ENCODE data around the gene NCOA7.
"Not testable (repeated sequence)": the region's sequence is repeated elsewhere in the genome, so short reads cannot be mapped to it uniquely, and the experiment has no call there.

Gene NCOA7

GRCh38 chr6:125945378-125946141, 154.8 kb downstream of the NCOA7 start:
- no peak for DNase-seq (ENCODE audit: low read depth in 2 of 2)

DNA sequence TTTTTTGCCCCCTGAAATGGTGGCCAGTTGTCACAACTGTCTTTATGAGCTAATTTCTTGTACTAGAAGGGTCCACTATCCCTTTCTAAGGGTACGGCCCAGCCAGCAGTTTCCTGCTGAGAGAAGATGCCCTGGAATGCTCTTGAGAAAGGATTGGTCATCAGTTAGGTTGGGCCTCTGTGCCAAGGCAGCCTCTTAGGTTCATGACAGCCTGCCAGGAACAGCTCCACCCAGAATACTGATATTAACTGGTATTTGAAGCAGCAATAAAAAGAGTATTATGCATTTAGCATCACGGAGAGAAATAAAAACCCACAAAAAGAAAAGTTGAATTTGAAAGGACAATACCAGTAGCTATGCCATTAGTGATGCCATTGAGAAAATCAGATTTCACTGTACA, 156.9 kb downstream of the NCOA7 start:
- no peak for DNase-seq (ENCODE audit: low read depth in 2 of 2)

DNA sequence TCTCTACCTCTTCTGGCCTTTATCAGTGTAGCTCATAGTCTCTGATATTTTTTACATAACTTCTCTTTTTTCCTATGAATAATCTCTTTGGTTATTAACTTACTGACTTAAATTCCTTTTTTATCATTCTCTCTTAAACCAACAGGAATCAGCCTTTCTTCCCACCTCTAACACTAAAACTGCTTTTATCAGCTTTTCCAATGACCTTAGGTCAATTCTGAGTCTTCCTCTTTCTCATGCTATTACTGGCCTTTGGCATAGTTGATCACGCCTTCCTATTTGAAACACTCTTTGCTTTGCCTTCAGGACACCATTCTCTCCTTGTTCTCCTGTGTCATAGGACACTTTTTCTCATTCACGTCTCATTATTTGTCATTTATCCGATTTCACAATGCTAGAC, 157.7 kb downstream of the NCOA7 start:
- DNase-seq (ENCODE audit: low read depth in 2 of 2) = no peak

GRCh38 chr6:125949069-125949468, 158.3 kb downstream of the NCOA7 start:
- DNase-seq (ENCODE audit: low read depth in 2 of 2) = no peak

DNA sequence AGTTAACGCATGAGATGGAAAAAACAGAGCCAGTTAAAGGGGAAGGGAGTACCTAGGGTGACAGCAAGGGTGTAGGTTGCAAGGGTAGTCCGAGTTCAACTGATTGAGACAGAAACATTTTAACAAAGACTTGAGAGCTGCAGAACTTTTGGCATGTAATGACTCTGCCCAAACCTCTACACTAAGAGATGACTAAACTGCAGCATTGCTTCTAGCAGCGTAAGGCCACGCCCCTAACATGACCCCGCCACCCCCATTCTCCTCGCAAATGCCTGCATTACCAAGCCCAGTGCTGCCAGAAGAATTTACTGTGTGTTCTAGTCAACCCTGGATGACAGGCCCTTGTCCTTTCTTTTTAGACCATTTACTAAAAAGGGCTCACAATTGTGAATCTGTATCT, 159.5 kb downstream of the NCOA7 start:
- DNase-seq (ENCODE audit: low read depth in 2 of 2) = no peak

- DNase-seq (ENCODE audit: low read depth in 2 of 2) = not testable (repeated sequence)
Observed at GRCh38 chr6:125950716-125951115, 160.0 kb downstream of the NCOA7 start.

DNA sequence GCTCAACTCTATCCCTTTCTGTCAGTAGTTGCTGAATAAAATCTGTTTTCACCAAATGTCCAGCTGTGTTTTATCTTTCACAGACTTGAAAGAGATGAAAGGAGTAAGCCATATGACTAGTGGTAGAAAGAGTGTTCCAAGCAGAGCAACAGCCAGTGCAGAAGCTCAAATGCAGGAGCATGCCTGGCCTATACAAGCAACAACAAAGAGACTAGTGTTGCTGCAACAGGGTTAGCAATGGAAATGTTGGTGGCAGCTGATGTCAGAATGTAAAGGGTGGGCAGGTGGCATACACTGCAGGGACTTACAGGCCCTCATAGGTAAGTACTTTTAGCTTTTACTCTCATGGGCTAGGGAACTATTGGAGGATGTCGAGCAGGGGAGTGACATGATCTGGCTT, 160.6 kb downstream of the NCOA7 start:
- no peak for DNase-seq (ENCODE audit: low read depth in 2 of 2)

GRCh38 chr6:125952764-125953501, 162.2 kb downstream of the NCOA7 start:
- no peak for DNase-seq (ENCODE audit: low read depth in 2 of 2)

GRCh38 chr6:125953502-125953875, 162.7 kb downstream of the NCOA7 start:
- DNase-seq (ENCODE audit: low read depth in 2 of 2) = no peak

DNA sequence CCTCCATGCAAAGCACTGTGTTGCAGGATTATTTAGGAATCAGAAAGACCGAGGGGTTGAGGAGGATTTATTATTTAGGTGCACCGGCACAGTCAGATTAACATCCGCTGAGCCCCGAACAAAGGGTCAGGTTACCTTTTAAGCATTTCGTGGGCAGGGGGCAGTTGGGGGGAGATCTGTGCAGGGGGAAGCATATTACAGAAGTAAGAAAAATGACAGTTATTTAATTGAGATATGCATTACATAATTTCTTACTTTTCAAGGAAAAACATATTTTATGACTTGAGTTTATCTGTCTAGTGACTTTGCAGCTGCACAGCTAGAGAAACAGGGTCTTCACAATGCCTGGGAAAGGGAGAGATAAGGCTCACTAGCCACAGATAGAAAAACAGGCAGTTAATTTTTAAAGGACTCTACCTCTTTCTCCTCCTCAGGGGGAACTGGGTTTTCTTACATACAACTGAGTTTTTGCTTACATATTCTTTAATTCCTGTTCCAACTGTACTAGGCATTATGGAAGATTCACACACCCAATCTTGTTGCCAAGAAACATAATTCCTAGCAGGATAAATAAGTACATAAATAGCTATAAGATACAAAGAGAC, 164.1 kb downstream of the NCOA7 start:
- DNase-seq (ENCODE audit: low read depth in 2 of 2) = no peak

GRCh38 chr6:125955973-125956372, 165.2 kb downstream of the NCOA7 start:
- DNase-seq (ENCODE audit: low read depth in 2 of 2) = no peak

DNA sequence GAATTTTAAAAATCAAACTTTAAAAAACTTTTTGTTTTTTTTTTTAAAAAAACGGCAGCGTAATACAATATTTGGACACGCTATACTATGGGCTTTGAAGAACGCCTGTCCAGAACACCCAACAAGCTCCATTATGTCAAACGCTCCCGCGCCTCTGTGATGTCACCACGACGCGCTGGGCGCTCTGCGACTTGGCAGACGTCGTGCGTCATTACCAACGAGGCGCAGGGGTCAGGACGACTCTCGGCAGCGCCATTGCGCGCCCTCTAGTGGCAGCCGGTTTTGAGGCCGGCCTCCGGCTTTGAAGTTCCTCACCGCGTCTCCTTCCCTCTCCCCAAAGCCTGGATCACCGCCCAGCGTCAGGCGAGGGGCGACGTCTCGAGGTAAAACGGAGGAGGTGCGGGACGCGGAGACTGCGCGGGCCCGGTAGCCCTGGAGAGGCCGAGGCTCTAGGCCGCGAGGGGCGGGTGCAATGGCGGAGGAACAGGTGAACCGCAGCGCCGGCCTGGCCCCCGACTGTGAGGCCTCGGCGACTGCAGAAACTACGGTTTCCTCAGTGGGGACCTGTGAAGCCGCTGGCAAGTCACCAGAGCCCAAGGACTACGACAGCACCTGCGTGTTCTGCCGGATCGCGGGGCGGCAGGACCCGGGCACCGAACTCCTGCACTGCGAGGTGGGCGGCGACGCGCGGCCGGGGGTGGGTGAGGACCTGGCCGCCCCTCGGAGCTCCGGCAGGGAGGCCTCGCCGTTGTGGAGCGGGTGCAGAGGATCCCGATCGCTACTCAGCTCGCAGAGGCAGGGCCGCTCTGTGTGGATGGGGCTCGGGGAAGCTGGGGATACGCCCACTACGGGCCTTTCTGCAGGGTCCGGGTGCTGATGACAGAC, 166.0 kb downstream of the NCOA7 start, which contains the start of gene HINT3:
TSS of gene HINT3 (plus strand) at position 265 of the 885 bp plus-strand sequence. CDS start at position 473, 208 bp downstream.
- DNase-seq (ENCODE audit: low read depth in 2 of 2) = peak; percentile 98 to 99

DNA sequence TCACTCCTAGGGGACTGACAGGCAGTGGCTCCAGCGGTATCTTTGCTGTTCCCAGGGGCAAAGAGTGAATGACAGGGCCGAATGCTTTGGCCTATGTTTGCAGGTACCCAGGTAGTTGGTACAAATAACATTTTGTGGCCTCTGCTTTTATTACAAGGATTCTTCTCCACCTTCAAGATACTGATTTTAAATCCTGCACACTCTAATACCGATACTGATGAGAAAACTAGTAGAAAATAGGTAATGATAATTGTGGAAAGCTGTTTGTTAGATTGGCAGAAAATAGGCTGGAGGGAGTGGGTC, 166.6 kb downstream of the NCOA7 start:
- DNase-seq (ENCODE audit: low read depth in 2 of 2) = no peak

DNA sequence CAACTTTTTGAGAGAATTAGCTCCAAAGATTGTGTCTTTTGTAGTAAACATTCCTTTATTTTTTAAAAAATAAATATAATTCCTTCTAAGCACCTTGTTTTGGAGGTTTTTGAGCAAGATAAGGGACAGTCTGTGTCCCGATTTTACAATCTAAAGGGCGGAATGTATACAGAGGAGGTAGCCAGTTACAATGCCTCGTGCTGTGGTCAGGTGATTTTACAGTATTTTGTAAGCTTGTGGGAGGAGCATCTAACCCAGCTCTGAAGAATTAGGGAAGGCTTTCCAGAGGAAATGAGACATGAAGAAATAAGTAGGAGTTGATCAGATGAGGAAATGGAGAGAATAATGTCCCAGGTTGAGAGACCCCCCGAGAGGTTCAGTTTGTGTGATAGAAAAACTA, 167.1 kb downstream of the NCOA7 start:
- DNase-seq (ENCODE audit: low read depth in 2 of 2) = no peak

DNA sequence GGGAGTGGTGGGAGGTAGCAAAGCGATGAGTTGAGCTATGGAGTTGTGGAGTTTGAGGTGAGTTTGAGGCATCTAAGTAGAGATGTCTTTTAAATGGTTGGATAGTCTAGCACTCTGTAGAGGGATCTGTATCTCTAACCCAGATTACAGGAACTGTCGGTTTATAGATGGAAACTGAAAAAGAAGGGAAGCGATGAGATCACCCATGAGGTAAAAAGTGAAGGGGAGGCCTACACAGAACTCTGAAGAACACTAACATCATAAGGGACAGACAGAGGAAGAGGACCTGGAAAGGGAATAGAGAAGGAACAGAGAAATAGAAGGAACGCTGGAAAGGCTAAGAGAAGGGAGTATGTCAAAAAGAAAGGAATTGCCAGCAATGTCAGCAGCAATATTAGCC, 168.3 kb downstream of the NCOA7 start:
- no peak for DNase-seq (ENCODE audit: low read depth in 2 of 2)

DNA sequence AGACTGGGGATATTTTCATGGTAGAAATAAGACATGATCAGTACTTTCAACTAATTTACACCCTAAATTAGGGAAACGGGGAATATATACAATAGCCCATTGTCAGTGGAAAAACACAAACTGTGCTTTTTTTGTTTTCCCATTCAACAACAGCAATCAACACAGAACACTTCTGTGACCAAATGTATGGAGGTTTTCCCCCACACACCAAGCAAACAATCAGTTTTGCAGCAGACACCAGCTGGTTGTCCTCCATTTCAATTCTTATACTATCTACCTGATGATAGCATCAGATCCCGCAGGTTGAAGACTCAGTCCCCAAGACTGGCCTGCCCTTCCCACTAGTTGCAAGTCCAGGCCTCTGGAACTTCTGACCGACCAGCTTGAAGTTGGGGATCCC, 170.4 kb downstream of the NCOA7 start:
- no peak for DNase-seq (ENCODE audit: low read depth in 2 of 2)

- no peak for DNase-seq (ENCODE audit: low read depth in 2 of 2)
Observed at GRCh38 chr6:125962900-125963497, 172.2 kb downstream of the NCOA7 start.

DNA sequence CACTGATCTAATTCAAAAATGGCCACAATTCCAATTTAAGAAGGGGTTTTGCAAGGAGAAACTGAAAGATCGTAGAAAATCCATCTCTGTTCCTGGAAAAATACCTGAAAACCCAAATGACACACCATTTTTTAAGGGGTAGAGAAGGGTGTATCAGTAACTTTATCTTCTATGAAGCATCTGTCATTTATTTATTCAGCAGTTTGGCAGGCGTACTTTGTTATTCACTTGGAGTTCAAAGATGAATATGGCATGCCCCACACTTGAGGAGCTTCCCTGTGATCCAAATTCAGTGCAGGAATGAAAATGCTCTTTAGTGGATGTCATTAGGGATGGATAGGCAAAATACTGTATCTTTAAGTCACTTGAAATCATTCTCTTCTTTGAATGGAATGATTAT, 173.1 kb downstream of the NCOA7 start:
- DNase-seq (ENCODE audit: low read depth in 2 of 2) = no peak

DNA sequence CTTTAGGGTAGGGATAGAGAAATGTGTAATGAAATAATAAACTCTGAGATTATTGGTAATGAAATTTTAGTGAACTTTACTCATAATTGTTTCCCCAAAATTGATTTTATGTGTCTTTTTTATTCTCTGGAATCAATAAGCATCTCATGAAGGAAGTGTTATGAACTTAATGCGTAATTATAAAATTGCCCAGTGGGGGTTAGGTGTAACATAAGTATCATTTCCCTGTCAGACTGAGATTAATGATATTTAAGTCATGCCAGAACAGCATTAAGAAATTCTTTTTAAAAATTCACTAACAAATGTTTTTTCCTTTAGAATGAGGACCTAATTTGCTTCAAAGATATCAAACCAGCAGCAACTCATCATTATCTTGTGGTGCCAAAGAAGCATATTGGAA, 175.8 kb downstream of the NCOA7 start:
- no peak for DNase-seq (ENCODE audit: low read depth in 2 of 2)

- DNase-seq (ENCODE audit: low read depth in 2 of 2) = no peak
Observed at GRCh38 chr6:125968493-125968892, 177.7 kb downstream of the NCOA7 start.

GRCh38 chr6:125970760-125971159, 180.0 kb downstream of the NCOA7 start:
- no peak for DNase-seq (ENCODE audit: low read depth in 2 of 2)

DNA sequence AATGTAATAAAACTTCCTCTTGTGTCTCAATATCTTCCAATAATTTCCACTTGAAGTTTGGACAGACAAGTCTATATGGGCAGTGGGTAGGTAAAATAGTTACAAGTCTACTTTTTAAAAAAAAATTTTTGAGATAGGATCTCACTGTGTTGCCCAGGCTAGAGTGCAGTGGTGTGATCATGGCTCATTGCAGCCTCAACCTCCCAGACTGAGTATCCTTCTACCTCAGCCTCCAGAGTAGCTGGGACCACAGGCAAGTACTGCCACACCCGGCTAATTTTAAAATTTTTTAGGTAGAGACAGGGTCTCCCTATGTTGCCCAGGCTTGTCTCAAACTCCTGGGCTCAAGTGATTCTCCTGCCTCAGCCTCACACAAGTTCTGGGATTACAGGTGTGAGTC, 181.7 kb downstream of the NCOA7 start:
- DNase-seq (ENCODE audit: low read depth in 2 of 2) = not testable (repeated sequence)
